ENCODE results near the gene USH1G.
"Not testable (repeated sequence)": the region's sequence is repeated elsewhere in the genome, so short reads cannot be mapped to it uniquely, and the experiment has no call there.

USH1G gene

GRCh38 chr17:74922694-74923537 lies at the start of gene USH1G:
Gene USH1G (minus strand): TSS chr17:74923255. CDS start chr17:74923073, 182 bp downstream.
- DNase-seq: no peak

GRCh38 chr17:74972107-74972972 lies 49.3 kb upstream of the USH1G start, which contains the start of gene HID1:
Gene HID1 (minus strand): TSS chr17:74972759. CDS start chr17:74972656, 103 bp downstream.
- no peak for DNase-seq

- DNase-seq: no peak
Measured at GRCh38 chr17:74971842-74972106, 48.7 kb upstream of the USH1G start.

- DNase-seq: no peak
Measured at GRCh38 chr17:74971069-74971841, 48.2 kb upstream of the USH1G start.

DNA sequence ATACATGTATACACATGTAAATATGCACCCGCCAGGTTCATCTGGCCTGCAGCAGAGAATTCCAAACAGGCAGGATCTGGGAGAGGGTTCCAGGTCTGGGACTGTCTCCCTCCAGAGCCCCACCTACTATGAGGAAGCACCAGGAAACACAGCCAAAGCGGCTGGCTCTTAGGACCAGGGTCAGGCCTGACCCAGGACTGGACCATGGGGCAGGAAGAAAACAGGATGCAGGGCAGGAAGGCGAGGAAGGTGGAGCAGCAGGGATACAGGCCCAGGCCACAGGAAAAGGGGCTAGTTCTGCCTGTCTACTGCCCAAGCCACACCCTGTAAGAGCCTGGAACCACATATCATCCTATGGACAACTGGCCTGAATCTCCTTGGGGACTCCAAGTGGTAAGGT lies 47.3 kb upstream of the USH1G start:
- no peak for DNase-seq

DNA sequence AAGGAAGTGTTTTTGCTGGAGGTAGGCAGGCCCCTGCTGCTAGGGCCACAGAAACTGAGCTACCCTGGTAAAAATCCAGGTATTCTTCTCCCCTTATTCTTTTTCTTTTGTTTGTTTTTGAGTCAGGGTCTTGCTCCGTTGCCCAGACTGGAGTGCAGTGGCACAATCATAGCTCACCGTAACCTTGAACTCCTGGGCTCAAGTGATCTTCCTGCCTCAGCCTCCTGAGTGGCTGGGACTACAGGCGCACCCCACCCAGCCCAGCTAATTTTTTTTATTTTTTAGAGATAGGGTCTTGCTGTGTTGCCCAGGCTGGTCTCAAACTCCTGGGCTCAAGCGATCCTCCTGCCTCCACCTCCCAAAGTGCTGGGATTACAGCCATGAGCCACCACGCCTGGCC lies 46.4 kb upstream of the USH1G start:
- DNase-seq: not testable (repeated sequence)

- no peak for DNase-seq
Measured at GRCh38 chr17:74968361-74968780, 45.3 kb upstream of the USH1G start.

DNA sequence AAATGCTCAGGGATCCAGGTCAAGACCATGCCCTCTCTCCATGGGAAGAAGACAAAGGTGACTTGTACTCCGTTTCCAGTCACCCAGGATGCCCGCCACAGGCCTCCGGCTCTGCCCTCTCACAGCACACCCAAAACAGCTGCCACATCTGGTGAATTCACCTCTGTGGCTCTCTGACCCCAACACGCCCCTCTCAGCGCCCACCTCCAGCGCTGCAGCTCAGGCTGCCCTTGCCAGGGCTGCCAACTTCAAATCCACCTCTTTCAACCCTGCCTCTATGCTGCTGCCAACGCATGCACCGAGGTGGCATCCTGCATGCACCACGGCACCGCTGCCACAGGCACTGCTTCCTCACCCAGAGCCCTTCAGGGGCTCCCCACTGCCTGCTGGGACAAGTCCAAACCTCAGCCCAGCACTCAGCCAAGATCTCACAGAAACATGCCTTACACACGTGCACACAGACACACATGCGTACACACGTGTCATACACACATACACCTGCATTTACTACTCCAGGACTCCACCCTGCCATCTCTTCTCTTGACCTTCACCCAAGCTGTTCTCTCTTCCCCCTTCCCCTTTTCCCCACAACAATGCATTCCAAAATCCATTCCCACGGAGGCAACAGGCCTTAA lies 42.0 kb upstream of the USH1G start:
- DNase-seq: no peak

GRCh38 chr17:74964246-74964761 lies 41.2 kb upstream of the USH1G start:
- no peak for DNase-seq

DNA sequence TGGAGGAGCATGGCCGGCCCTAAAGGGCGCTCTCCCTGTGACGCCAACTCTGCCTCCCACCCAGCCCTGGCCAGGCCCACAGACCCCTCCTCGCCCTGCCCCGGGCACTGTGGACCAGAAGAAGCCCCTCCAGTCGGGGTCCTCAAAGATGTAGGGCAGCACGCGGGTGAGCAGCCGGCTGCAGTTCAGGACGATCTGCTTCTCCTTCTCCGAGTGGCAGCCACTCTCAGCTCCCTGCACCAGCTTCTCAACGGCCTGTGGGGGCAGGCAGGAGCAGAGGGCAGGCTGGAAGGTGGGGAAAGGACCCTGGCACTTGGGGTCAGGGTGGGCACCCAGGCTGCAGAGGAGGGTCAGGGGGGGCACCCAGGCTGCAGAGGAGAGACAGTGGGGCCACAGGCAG lies 40.6 kb upstream of the USH1G start:
- no peak for DNase-seq

GRCh38 chr17:74962622-74963394 lies 39.8 kb upstream of the USH1G start:
- DNase-seq: no peak

DNA sequence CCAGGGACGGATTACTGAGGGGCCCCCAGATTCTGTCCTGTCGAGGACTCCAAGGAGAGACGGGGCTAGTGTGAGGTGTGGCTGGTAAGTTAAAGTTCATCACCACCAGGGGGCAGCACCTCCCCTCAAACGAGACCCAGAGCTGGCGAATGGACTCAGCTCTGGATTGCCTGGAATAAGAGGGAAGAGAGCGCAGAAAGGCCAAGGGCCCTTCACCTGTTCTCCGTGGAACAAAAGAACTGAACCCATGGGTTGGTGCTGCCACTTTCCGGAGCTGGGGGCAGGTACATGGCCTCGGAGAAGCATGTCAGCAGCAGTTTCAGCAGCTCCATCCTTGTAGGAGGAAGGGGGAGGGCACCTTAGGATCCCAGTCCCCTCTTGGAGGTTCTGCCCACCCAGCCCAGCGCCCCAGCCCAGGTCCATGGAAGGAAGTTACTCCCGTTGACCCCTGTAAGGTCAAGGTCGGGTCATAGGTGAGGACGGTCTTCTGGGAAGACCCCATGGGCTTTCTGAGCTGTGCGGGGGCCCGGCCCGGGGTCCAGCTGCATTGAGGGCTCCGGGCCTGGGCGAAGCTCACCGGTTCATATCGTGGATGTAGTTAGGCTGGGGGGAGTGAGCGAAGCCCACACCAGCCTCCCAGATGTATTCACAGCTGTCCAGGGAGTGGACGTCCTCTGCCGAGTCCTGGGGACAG lies 38.7 kb upstream of the USH1G start:
- DNase-seq: peak; percentile 79

DNA sequence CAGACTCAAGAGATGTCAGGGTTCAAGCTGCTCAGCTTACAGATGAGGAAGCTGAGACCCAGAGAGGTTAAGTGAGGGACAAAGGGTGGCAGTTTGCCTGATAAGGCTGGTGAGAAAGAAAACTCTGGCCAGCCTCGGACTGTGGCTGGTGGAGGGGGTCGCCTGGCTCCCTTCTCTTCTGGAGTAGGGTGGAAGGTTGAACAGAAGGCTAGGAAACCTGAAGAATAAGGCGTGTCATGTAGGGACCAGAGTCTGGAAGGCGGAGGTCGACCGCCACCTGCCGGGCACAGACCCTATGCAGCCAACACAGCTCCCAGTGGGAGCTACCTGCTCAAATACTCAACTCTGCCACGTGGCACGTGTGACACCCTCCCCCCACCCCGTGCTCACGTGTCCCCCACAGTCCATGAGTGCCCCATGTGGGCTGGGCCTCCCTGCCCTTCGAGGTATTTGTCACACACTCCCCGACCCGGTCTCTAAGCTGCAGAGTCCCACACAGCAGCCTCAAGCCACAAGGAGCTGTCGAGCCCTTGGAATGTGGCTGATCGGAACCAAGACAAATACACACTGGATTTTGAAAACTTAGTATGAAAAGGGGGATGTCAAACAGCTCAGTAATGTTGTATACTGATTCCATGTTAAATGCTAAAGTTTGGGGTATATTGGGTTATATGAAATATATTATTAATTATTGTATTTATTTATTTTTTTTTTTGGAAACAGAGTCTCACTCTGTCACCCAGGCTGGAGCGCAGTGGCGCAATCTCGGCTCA lies 37.7 kb upstream of the USH1G start:
- DNase-seq: peak; percentile 58

- DNase-seq: no peak
Measured at GRCh38 chr17:74959826-74960515, 36.9 kb upstream of the USH1G start.

DNA sequence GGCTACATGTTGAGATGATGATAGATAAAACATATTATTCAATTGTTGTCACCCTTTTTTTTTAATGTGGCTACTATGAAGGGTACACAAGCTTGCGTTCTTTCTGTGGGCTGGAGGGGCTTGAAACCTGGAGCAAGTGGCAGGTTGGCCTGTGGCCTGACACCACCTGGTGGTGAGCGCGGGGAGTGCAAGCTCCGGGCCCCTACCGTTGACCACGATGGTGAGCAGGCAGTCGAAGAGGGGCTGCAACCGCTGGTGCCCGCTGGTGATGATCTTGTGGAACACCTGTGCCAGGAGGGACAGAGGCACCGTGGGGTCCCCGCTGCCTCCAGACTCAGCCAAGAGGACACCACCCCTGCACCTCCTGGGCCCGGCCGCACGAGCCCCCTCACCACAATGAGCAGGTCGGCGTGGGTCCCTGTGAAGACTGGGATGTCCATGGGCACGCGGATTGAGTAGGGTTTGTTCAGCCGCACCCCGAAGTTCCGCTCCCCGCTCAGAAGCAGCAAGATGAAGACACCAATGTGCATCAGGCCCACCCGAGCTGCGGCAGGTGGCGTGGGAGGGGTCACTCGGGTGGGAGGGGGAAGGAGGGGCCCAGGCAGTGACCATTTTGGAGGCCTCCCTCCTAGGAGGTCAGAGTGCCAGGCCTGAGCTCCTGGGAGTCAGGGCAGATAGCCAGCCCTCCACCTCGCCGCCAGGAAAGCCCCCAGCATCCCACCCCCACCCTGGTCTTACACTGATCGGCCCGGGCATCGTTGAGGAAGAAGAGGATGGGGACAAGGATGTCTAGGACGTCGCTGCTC lies 35.1 kb upstream of the USH1G start:
- peak; percentile 59 for DNase-seq

DNA sequence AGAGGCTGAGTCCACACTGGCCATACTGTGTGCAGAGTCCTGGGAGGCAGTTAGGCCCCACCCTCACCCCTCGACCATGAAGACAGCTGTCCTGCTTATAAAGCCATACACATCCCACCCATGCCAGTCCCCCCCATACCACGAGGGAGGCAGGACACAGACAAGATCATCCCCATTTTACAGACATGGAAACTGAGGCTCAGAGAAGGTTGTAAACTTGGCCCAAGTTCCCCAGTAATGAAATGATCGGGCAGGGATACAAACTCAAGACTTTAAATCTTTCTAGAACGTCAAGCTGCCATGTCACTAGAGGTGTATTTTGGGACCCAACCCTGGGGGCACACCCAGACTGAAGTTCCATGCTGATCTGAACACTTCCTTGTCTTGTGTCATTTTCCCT lies 33.0 kb upstream of the USH1G start:
- DNase-seq: no peak

GRCh38 chr17:74954665-74955421 lies 31.8 kb upstream of the USH1G start:
- DNase-seq: no peak

DNA sequence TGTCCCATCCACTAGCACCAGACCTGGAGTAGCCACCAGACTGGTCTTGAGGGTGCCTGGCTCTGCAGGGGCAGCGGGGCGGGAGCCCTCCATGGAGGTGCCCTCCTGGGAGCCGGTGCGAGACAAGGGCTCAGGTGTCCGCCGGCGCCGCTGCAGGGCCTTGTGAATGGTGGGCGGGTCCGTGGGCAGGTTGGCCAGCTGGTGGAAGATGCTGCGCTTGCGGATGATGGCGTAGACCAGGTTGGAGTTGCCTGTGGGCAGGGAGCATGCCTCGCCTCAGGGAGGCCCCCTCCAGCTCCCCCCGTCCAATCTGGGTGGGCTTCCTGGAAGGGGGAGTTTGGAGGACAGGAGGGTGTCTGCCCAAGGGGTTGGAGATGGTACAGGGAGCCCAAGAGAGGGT lies 31.1 kb upstream of the USH1G start:
- DNase-seq: no peak
